Panc1 (cell line): ENCODE results near the gene ALK.

Source experiments
- POLR2AphosphoS5 ChIP-seq: IDR thresholded peaks from 2 replicates; pipeline ENCODE4 v1.6.1; 2012; ENCODE audit warnings: mild to moderate bottlenecking, low read depth, low read length, moderate library complexity
- SIN3A ChIP-seq: IDR thresholded peaks from 2 replicates; pipeline ENCODE4 v1.6.1; 2012; ENCODE audit warnings: low read depth, mild to moderate bottlenecking, low read length, moderate library complexity, borderline replicate concordance; ENCODE audit not compliant: insufficient read depth
- TCF7L2 ChIP-seq: IDR thresholded peaks from 2 replicates; pipeline ENCODE4 v1.6.1; 2011; ENCODE audit warnings: mild to moderate bottlenecking, low read depth, low read length, inconsistent platforms
- TF ChIP-seq, protein P1 (sequence below): fragments of 450-650 bp; IDR thresholded peaks from 2 replicates; pipeline ENCODE4 v1.5.1; 2017; ENCODE audit warnings: mild to moderate bottlenecking
- TF ChIP-seq, protein P2 (sequence below), 2 experiments: IDR thresholded peaks; 2 replicates each; pipeline ENCODE4 v1.6.1; 2011 to 2012; ENCODE audit warnings: low read depth in 2 of 2, control low read depth in 1 of 2, low read length in 1 of 2, mild to moderate bottlenecking in 1 of 2, moderate library complexity in 1 of 2; ENCODE audit not compliant: insufficient read depth in 1 of 2

DNA sequence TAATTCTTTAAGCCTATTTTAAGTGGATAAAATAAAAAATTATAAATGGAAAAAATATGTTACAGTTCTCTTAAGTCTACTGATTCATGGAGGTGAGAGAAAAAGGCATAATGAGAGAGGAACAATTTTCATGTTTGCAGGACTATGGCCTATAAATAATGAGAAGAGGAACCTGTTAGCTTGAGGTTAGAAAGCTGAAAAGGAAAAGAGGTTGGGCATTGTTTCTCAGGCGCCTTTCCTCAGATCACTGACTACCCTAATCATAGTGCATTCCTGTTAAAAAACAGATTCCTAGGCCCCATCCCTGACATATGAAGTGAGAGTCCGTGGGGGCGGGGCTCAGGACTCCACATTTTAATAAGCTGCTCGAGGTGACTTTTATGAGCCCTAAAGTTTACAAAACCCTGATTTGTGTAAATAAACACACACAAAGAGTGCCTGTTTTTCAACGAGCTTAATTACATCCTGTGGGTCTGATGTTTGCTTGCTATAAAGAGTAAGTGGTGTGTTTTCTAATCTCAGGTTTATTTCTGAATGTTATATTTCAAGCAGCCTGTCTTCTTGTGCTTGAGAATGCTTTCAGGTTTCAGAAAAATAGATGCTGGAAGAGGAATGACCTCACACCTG, 470.7 kb downstream of the ALK start:
- TF ChIP-seq, protein P1, sequence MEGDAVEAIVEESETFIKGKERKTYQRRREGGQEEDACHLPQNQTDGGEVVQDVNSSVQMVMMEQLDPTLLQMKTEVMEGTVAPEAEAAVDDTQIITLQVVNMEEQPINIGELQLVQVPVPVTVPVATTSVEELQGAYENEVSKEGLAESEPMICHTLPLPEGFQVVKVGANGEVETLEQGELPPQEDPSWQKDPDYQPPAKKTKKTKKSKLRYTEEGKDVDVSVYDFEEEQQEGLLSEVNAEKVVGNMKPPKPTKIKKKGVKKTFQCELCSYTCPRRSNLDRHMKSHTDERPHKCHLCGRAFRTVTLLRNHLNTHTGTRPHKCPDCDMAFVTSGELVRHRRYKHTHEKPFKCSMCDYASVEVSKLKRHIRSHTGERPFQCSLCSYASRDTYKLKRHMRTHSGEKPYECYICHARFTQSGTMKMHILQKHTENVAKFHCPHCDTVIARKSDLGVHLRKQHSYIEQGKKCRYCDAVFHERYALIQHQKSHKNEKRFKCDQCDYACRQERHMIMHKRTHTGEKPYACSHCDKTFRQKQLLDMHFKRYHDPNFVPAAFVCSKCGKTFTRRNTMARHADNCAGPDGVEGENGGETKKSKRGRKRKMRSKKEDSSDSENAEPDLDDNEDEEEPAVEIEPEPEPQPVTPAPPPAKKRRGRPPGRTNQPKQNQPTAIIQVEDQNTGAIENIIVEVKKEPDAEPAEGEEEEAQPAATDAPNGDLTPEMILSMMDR = no peak
- TF ChIP-seq SIN3A = no peak
- TF ChIP-seq POLR2AphosphoS5 = no peak
- TF ChIP-seq, protein P2, sequence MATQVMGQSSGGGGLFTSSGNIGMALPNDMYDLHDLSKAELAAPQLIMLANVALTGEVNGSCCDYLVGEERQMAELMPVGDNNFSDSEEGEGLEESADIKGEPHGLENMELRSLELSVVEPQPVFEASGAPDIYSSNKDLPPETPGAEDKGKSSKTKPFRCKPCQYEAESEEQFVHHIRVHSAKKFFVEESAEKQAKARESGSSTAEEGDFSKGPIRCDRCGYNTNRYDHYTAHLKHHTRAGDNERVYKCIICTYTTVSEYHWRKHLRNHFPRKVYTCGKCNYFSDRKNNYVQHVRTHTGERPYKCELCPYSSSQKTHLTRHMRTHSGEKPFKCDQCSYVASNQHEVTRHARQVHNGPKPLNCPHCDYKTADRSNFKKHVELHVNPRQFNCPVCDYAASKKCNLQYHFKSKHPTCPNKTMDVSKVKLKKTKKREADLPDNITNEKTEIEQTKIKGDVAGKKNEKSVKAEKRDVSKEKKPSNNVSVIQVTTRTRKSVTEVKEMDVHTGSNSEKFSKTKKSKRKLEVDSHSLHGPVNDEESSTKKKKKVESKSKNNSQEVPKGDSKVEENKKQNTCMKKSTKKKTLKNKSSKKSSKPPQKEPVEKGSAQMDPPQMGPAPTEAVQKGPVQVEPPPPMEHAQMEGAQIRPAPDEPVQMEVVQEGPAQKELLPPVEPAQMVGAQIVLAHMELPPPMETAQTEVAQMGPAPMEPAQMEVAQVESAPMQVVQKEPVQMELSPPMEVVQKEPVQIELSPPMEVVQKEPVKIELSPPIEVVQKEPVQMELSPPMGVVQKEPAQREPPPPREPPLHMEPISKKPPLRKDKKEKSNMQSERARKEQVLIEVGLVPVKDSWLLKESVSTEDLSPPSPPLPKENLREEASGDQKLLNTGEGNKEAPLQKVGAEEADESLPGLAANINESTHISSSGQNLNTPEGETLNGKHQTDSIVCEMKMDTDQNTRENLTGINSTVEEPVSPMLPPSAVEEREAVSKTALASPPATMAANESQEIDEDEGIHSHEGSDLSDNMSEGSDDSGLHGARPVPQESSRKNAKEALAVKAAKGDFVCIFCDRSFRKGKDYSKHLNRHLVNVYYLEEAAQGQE (IDR thresholded peaks at IDR 0.05; ENCODE audit: insufficient read depth in 1 of 2, low read depth in 2 of 2, low read length in 1 of 2) = no peak
- TF ChIP-seq TCF7L2 = no peak
